SK-N-SH treated with all-trans-retinoic acid at 6 μM for 48 hours (cell line): ENCODE results near the gene FBLN5.
A peak's percentile ranks its signal among the peaks of the same experiment; 100 is the strongest.

Experiments used
- ATAC-seq: fragments of 200-7000 bp; cut with Tn5 transposase; 3 replicates; pipeline ENCODE4 v1.9.1; 2020; ENCODE audit warnings: mild to moderate bottlenecking, moderate library complexity
- ARNTL ChIP-seq: fragments of 450-650 bp; formaldehyde crosslinking; IDR thresholded peaks from 2 replicates; pipeline ENCODE4 v1.5.0; 2020; ENCODE audit warnings: low read depth, mild to moderate bottlenecking, moderate library complexity, borderline replicate concordance
- BACH2 ChIP-seq: fragments of 250-450 bp; sonication (Bioruptor Pico); IDR thresholded peaks from 2 replicates; pipeline ENCODE4 v1.9.0; 2021; ENCODE audit warnings: mild to moderate bottlenecking, borderline replicate concordance
- CREB5 ChIP-seq: fragments of 250-450 bp; sonication (Bioruptor Pico); IDR thresholded peaks from 2 replicates; pipeline ENCODE4 v1.5.1; 2020; ENCODE audit warnings: low read depth, mild to moderate bottlenecking, moderate library complexity
- CSDC2 ChIP-seq: fragments of 250-450 bp; sonication (Bioruptor Pico); IDR thresholded peaks from 2 replicates; pipeline ENCODE4 v1.5.0; 2020; ENCODE audit warnings: mild to moderate bottlenecking, moderate library complexity
- CSRNP3 ChIP-seq: fragments of 250-450 bp; sonication (Bioruptor Pico); IDR thresholded peaks from 2 replicates; pipeline ENCODE4 v1.5.1; 2021; ENCODE audit warnings: mild to moderate bottlenecking, moderate library complexity
- ESRRG ChIP-seq: fragments of 250-450 bp; sonication (Bioruptor Pico); IDR thresholded peaks from 2 replicates; pipeline ENCODE4 v1.6.1; 2021; ENCODE audit warnings: mild to moderate bottlenecking
- GLIS3 ChIP-seq: fragments of 250-450 bp; sonication (Bioruptor Pico); IDR thresholded peaks from 2 replicates; pipeline ENCODE4 v1.5.0; 2020; ENCODE audit warnings: mild to moderate bottlenecking, moderate library complexity
- ISL1 ChIP-seq: fragments of 250-450 bp; sonication (Bioruptor Pico); IDR thresholded peaks from 2 replicates; pipeline ENCODE4 v2.1.2; 2022; ENCODE audit warnings: mild to moderate bottlenecking, moderate library complexity
- OSR1 ChIP-seq: fragments of 250-450 bp; sonication (Bioruptor Pico); IDR thresholded peaks from 2 replicates; pipeline ENCODE4 v1.8.0; 2022; ENCODE audit warnings: moderate library complexity, mild to moderate bottlenecking, inconsistent platforms
- PATZ1 ChIP-seq: fragments of 250-450 bp; sonication (Bioruptor Pico); IDR thresholded peaks from 2 replicates; pipeline ENCODE4 v1.8.0; 2020; ENCODE audit warnings: mild to moderate bottlenecking, moderate library complexity, borderline replicate concordance
- POU6F1 ChIP-seq: fragments of 250-450 bp; sonication (Bioruptor Pico); IDR thresholded peaks from 2 replicates; pipeline ENCODE4 v1.8.0; 2021; ENCODE audit warnings: low read depth, mild to moderate bottlenecking, moderate library complexity, borderline replicate concordance
- PPARA ChIP-seq: fragments of 250-450 bp; sonication (Bioruptor Pico); IDR thresholded peaks from 2 replicates; pipeline ENCODE4 v1.5.0; 2020; ENCODE audit warnings: mild to moderate bottlenecking, borderline replicate concordance
- RARB ChIP-seq: fragments of 250-450 bp; sonication (Bioruptor Pico); IDR thresholded peaks from 2 replicates; pipeline ENCODE4 v1.8.0; 2021; ENCODE audit warnings: mild to moderate bottlenecking, moderate library complexity
- SNAI2 ChIP-seq: fragments of 250-450 bp; sonication (Bioruptor Pico); IDR thresholded peaks from 2 replicates; pipeline ENCODE4 v1.5.0; 2020; ENCODE audit warnings: mild to moderate bottlenecking, moderate library complexity
- TCF4 ChIP-seq: fragments of 250-450 bp; sonication (Bioruptor Pico); IDR thresholded peaks from 2 replicates; pipeline ENCODE4 v1.8.0; 2021; ENCODE audit warnings: mild to moderate bottlenecking, moderate library complexity, borderline replicate concordance
- TOX ChIP-seq: fragments of 250-450 bp; sonication (Bioruptor Pico); IDR thresholded peaks from 2 replicates; pipeline ENCODE4 v1.8.0; 2021; ENCODE audit warnings: mild to moderate bottlenecking, moderate library complexity, borderline replicate concordance
- TSHZ2 ChIP-seq: fragments of 250-450 bp; sonication (Bioruptor Pico); IDR thresholded peaks from 2 replicates; pipeline ENCODE4 v1.5.0; 2020; ENCODE audit warnings: mild to moderate bottlenecking, moderate library complexity
- ZC3H10 ChIP-seq: fragments of 250-450 bp; sonication (Bioruptor Pico); IDR thresholded peaks from 2 replicates; pipeline ENCODE4 v1.5.1; 2021; ENCODE audit warnings: mild to moderate bottlenecking, moderate library complexity
- ZFP3 ChIP-seq: fragments of 250-450 bp; sonication (Bioruptor Pico); IDR thresholded peaks from 2 replicates; pipeline ENCODE4 v1.5.0; 2020; ENCODE audit warnings: mild to moderate bottlenecking, moderate library complexity
- ZFP30 ChIP-seq: fragments of 450-650 bp; formaldehyde crosslinking; IDR thresholded peaks from 2 replicates; pipeline ENCODE4 v1.5.0; 2022; ENCODE audit warnings: mild to moderate bottlenecking, moderate library complexity
- ZNF565 ChIP-seq: fragments of 450-650 bp; formaldehyde crosslinking; conservative IDR thresholded peaks from 2 replicates; pipeline ENCODE4 v1.5.0; 2020; ENCODE audit warnings: low read depth, mild to moderate bottlenecking, moderate library complexity
- ZNF70 ChIP-seq: fragments of 450-650 bp; formaldehyde crosslinking; IDR thresholded peaks from 2 replicates; pipeline ENCODE4 v1.5.0; 2020; ENCODE audit warnings: mild to moderate bottlenecking, moderate library complexity
- ZNF8 ChIP-seq: fragments of 450-650 bp; formaldehyde crosslinking; IDR thresholded peaks from 2 replicates; pipeline ENCODE4 v1.5.0; 2020; ENCODE audit warnings: mild to moderate bottlenecking, moderate library complexity

The FBLN5 gene

GRCh38 chr14:91985521-91986255 is 38.2 kb upstream of the FBLN5 start:
- ATAC-seq: no peak; the same call in 1 of the 3 replicates
- TF ChIP-seq ZFP30 (CRISPR knock-in tag) (no peak), RARB (no peak), ISL1 (CRISPR knock-in tag) (peak; percentile 50)

GRCh38 chr14:91985008-91985407 is 37.5 kb upstream of the FBLN5 start:
- TF ChIP-seq POU6F1 (CRISPR knock-in tag) (no peak), ESRRG (no peak), PATZ1 (CRISPR knock-in tag) (peak; percentile 76; the same call in 1 of the 2 replicates), RARB (peak; percentile 45; the same call in 1 of the 2 replicates), TOX (CRISPR knock-in tag) (peak; percentile 74; the same call in 1 of the 2 replicates), PPARA (CRISPR knock-in tag) (no peak), ZC3H10 (CRISPR knock-in tag) (0 out of 2 replicates have a peak, but pooled peaks have one; percentile 68), ARNTL (CRISPR knock-in tag) (no peak), ZFP30 (CRISPR knock-in tag) (no peak), GLIS3 (CRISPR knock-in tag) (no peak), CREB5 (CRISPR knock-in tag) (no peak), CSRNP3 (CRISPR knock-in tag) (no peak), SNAI2 (CRISPR knock-in tag) (no peak), ZNF565 (CRISPR knock-in tag) (no peak), OSR1 (0 out of 2 replicates have a peak, but pooled peaks have one; percentile 22), TCF4 (no peak), ZFP3 (no peak), ISL1 (CRISPR knock-in tag) (peak; percentile 87), ZNF8 (CRISPR knock-in tag) (no peak), BACH2 (CRISPR knock-in tag) (no peak), ZNF70 (CRISPR knock-in tag) (no peak), TSHZ2 (CRISPR knock-in tag) (no peak), CSDC2 (CRISPR knock-in tag) (no peak)
- peak; percentile 91 for ATAC-seq
